Measurements from ENCODE around the gene CHTF18.
"Not testable (repeated sequence)": the region's sequence is repeated elsewhere in the genome, so short reads cannot be mapped to it uniquely, and the experiment has no call there.

Gene CHTF18

DNA sequence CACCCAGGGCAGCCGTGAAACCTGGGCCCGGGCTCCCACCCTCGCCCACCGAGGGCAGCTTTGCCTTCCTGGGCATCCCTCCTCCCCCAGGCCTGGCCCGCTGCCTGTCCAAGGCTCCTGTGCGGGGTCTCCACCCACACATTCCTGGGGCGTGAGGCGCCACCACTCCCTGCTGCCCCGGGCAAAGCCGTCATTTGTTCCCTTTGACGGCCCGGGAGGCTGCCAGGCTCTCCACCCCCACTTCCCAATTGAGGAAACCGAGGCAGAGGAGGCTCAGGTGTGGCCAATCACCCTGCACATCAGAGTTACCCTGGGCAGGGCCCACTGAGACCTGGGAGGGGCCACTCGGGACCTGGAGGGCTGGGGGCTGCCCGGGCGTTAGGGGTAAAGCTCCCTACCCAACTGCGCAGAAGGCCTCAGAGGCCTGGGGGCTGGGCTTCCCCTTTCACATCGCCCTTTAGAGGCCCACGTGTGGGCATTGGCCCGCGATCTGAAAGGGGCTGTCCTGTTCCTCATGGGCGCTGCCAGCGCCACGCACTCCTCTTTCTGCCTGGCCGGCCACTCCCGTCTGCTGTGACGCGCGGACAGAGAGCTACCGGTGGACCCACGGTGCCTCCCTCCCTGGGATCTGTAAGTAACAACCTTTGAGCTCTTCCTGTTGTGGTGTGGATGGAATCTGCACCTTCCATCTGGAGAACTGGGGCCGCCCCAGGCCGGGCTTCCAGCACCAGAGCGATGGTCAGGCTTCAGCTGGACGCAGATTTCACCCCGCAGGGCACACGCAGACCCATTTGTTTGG lies 27.7 kb upstream of the CHTF18 start, which contains the start of gene MSLN:
Gene MSLN (plus strand): TSS at position 190 of the 799 bp plus-strand sequence. CDS start 1,947 bp downstream, outside the sequence.
- no peak for DNase-seq

DNA sequence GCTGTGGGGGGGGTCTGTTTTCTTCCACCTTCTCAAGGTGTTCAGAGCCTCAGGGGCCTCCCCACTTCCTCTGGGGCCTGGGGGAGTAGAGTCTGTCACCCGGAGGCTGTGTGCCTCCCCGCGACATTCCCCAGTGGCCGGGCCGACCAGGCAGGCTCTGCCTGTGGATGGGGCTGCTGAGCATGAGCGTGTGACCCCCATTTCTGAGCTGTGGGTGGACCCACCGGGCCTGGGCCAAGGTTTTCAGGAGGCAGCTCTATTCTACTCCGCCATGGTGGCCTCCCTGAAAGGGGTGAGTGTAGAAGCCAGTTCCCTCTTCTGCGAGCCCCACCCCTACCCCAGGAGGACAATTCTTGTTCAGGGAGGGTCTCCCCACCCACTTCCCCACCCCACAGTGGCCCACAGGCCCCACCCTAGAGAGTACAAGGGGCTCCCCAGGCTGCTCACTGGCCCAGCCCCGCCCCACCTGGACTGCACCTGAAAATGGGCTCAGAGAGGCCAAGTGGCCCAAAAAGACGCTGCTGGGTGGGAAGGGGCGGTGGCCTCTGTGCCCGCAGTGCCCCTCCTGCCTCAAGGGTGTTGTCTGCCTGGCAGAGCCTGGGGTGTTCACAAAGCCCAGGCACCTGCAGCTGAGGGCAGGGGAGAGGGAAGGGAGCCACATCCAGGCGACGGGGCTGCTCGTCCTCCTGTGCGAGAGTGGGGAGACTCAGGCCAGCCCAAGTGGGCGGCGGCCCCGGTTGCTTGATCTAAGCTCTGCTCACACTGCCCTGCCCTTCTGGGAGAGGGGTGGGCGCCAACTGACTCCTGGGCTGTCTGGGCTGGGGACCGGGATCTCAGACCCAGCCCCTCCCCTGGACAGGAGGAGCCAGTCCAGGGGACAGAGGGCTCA lies 26.6 kb upstream of the CHTF18 start:
- no peak for DNase-seq

GRCh38 chr16:762595-763268 lies 25.7 kb upstream of the CHTF18 start:
- DNase-seq = no peak

DNA sequence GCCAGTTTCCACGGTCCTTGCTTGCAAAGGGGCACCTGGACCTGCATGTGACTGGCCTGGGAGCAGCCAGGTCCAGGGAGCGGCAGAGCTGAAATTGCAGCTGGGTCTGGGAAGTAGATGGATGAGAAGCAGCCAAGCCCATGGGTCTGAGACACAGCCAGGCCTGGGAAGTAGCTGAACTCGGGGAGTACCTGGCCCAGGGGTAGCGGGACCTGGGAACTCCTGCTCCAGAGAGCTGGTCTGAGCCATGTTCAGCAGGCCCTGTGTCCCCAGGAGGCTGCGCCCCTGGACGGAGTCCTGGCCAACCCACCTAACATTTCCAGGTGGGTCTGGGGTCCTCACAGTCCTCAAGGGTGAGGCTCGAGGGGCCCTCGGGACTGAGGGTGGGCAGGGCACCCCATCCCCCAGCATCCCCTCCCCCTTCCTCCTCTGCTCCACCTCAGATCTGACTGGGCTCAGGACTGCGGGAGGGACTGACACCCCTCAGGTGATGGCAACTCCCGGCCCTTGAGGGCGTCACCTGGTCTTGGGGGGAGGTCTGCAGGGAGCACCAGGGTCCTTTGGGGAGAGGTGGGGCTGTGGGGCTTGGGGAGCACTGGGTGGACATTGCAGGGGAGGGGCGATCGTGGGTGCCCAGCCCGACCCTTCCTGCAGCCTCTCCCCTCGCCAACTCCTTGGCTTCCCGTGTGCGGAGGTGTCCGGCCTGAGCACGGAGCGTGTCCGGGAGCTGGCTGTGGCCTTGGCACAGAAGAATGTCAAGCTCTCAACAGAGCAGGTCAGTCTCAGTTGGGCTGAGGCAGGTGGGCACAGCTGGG lies 24.8 kb upstream of the CHTF18 start:
- DNase-seq = no peak

DNA sequence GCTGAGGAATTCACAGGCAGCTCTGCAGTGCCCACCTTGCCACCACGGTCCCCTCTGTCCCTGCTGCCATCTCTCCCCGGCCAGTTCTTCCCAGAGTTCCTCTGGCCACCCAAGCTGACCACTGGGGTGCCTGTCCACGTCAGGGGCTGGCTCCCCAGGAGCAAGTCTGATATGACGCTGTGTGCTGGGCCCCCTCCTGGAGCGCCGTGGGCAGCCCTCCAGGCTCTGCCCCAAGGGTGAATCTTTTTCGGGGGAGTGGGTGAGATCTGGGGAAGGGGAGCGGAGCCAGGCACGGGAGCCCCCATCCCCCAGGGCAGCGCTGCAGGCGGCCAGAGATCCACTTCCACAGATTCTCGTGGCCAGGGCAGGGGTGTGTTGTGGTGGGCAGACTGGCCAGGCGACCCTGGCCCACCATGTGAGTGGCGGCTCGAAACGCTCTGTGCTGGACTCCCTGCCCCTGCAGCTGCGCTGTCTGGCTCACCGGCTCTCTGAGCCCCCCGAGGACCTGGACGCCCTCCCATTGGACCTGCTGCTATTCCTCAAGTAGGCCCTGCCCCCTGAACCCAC lies 24.2 kb upstream of the CHTF18 start:
- no peak for DNase-seq

DNA sequence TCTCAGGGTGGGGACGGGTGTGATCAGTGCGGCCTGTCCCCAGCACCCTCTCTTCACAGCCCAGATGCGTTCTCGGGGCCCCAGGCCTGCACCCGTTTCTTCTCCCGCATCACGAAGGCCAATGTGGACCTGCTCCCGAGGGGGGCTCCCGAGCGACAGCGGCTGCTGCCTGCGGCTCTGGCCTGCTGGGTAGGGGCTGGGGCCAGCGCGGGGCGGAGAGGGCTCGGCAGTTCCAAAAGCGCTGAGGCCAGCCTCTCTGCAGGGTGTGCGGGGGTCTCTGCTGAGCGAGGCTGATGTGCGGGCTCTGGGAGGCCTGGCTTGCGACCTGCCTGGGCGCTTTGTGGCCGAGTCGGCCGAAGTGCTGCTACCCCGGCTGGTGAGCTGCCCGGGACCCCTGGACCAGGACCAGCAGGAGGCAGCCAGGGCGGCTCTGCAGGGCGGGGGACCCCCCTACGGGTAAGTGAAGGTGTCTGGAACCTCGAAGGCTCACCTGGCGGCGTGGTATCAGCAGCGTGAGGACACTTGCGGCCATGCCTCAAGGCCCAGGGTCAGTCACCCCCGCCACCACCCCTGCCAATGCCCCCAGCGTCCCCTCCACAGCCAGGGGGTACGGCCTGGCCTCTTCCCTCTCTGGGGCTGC lies 23.5 kb upstream of the CHTF18 start:
- DNase-seq = no peak

DNA sequence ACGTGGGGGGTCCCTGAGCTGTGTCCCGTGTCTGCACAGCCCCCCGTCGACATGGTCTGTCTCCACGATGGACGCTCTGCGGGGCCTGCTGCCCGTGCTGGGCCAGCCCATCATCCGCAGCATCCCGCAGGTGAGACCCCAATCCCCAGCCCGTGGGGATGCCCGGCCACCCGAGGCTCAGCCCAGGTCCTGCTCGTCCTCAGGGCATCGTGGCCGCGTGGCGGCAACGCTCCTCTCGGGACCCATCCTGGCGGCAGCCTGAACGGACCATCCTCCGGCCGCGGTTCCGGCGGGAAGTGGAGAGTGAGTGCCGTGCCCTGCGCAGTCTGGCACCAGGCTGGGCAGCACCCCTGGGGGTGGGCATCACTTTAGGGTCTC lies 22.9 kb upstream of the CHTF18 start:
- DNase-seq = no peak

DNA sequence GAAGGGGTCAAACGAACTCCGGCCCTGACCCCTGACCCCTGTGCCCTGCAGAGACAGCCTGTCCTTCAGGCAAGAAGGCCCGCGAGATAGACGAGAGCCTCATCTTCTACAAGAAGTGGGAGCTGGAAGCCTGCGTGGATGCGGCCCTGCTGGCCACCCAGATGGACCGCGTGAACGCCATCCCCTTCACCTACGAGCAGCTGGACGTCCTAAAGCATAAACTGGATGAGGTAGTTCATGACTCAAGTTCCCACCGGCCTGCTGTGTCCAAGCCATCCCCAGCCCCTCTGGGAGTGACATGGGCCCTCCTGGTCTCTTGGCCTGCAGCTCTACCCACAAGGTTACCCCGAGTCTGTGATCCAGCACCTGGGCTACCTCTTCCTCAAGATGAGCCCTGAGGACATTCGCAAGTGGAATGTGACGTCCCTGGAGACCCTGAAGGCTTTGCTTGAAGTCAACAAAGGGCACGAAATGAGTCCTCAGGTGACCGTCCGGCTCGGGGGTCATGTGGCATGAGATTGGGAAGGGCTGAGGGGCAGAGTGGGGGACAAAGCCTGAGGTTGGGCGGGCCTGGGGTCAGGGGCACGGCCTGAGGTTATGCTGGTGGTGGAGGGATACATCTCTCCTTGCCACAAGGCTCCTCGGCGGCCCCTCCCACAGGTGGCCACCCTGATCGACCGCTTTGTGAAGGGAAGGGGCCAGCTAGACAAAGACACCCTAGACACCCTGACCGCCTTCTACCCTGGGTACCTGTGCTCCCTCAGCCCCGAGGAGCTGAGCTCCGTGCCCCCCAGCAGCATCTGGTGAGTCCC lies 22.2 kb upstream of the CHTF18 start:
- DNase-seq = no peak

- DNase-seq = no peak
Measured at GRCh38 chr16:766820-767640, 21.4 kb upstream of the CHTF18 start.

GRCh38 chr16:767743-768235 lies 20.6 kb upstream of the CHTF18 start:
- no peak for DNase-seq

- DNase-seq = no peak
Measured at GRCh38 chr16:768428-768827, 20.0 kb upstream of the CHTF18 start.

- DNase-seq = no peak
Measured at GRCh38 chr16:769184-769784, 19.1 kb upstream of the CHTF18 start.

DNA sequence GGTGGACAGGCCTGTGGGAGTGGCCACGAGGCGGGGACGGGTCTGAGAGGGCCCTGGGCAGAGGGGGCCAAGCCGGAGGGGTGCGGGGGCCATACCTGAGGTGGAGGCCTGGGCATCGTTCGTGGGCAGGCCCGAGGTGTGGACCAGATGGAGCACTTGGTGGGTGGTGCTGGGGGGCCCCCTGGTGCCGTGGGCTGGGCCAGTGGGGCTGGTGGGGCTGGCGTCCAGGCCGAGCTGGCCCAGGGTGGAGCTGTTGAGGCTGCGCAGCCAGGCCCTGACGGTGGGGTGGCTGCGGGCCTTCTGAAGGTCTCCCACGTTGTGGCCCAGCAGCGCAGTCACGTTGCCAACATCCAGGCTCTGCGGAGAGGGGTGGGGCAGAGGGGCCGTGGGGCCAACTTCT lies 18.5 kb upstream of the CHTF18 start:
- no peak for DNase-seq

DNA sequence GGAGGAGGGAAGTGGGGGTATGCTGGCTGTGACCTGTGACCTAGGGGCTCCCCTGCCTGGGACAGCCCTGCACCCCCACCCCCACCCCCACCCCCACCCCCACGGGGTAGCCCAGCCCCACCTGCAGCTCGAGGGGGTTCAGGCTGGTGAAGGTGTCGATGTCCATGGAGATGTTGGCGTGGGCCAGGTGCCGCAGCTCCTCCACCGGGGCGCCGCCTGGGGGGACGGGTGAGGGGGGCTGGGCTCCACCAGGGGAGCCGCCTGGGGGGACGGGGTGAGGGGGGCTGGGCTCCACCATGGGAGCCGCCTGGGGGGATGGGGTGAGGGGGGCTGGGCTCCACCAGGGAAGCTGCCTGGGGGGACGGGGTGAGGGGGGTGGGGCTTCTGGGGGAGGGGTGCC lies 18.0 kb upstream of the CHTF18 start:
- DNase-seq = no peak

DNA sequence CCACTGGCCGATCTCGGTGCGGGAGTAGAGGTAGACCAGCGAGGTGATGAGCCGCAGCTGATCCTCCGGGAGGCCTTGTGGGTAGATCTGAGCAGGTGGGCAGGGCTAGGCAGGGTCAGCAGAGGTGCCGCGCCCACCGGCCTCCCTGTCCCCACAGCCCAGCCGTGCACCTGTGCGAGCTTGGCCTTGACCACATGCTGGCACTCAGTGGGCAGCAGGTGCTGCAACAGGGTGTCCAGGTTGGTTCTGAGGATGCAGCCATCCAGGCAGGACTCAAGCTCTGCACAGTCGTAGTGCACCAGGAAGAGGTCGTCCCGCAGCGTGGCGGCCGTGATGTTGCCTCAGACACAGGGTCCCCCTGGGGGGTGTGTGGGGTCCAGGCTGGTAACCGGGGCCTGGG lies 15.5 kb upstream of the CHTF18 start:
- DNase-seq = no peak

GRCh38 chr16:774086-775001 lies 14.1 kb upstream of the CHTF18 start:
- no peak for DNase-seq

GRCh38 chr16:775236-775796 lies 13.1 kb upstream of the CHTF18 start:
- no peak for DNase-seq

- not testable (repeated sequence) for DNase-seq
Measured at GRCh38 chr16:776298-776697, 12.1 kb upstream of the CHTF18 start.

Data from right forelimb (tissue), 1 donor.